ENCODE data around the gene FCAR.
"Not testable (repeated sequence)": the region's sequence is repeated elsewhere in the genome, so short reads cannot be mapped to it uniquely, and the experiment has no call there.

GRCh38 chr19:54894106-54894505 is 20.1 kb downstream of the FCAR start:
- not testable (repeated sequence) for TF ChIP-seq CTCF (IDR thresholded peaks at IDR 0.05; ENCODE audit: low read depth, low read length, poor library complexity, severe bottlenecking); EZH2phosphoT487 (IDR thresholded peaks at IDR 0.05; ENCODE audit: borderline replicate concordance, low read length)

Data from DOHH2 (cell line).